HAP-1 (cell line): ENCODE data around the gene STRA8.

Experiments
- DNase-seq, 2 experiments: peaks; one replicate each; pipeline ENCODE4 v3.0.0-alpha.2; 2016 to 2020; ENCODE audit warnings: low spot score in 2 of 2
- H3K27me3 ChIP-seq: fragments of 250-450 bp; sonication (Bioruptor Pico); 2 replicates; pipeline ENCODE4 v1.5.1; 2020; ENCODE audit warnings: low read depth, mild to moderate bottlenecking, moderate library complexity
- H3K36me3 ChIP-seq: fragments of 250-450 bp; sonication (Bioruptor Pico); replicated peaks from 2 replicates; pipeline ENCODE4 v1.5.1; 2020; ENCODE audit warnings: mild to moderate bottlenecking
- H3K4me1 ChIP-seq: fragments of 250-450 bp; sonication (Bioruptor Pico); 2 replicates; pipeline ENCODE4 v1.5.1; 2020; ENCODE audit warnings: mild to moderate bottlenecking
- H3K4me3 ChIP-seq: fragments of 250-450 bp; sonication (Bioruptor Pico); 2 replicates; pipeline ENCODE4 v1.5.1; 2020; ENCODE audit warnings: mild to moderate bottlenecking, moderate library complexity
- H3K9me3 ChIP-seq: fragments of 250-450 bp; sonication (Bioruptor Pico); 2 replicates; pipeline ENCODE4 v1.5.1; 2020; ENCODE audit warnings: mild to moderate bottlenecking, moderate library complexity
- in situ Hi-C: fragments of 300-500 bp; cut with MboI; formaldehyde crosslinking; loops from 3 replicates; pipeline ENCODE4 v1.14.3; 2020; ENCODE audit warnings: low sequenced_read_pairs, inconsistent platforms, mixed read lengths

Gene STRA8

DNA sequence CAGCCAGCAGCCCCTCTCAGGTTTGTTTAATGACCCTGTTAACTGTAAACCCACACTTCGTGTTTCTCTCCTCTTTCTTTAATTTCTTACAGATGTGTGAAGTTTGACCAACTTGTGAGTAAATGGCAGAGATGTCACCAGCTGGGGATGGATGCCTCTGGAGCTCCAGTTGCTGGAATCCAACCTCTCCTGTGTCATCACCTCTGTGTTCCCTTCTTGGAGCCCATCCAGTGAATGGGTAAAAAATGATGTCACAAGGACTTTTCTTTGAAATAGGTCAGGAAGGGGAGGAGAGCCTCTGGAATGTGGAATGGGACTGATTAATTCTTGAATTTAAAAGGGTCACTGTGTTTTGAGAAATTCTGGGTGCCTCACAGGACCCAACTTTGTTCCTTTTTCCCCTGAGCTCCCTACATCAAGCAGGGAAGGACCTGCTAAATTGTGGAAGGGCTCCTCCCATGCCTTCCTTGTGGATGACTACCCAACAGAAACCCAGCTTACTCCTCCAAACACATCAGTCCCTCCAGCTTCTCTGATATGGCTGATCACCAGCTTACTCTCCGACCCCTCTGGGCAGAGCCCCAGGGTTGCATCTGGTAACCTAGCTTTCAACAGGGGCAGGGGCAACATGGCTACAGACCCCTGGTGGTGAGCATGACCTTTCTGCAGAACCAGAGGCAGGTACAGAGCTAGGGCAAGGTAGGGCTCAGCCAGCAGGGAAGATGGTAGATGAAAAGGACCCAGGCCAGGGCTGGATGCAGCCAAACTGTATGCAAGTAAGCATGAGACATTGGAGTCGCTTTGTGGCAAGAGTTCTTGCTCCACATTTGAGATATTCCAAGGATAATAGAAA lies 67.5 kb downstream of the STRA8 start:
- Histone ChIP-seq H3K4me3 (no peak overlapping the region), H3K27me3 (no peaks in the 10 kb centered on the region), H3K36me3 (no peaks in the 10 kb centered on the region), H3K9me3 (no peaks in the 10 kb centered on the region; the same call in 1 of the 2 replicates), H3K4me1 (no peaks in the 10 kb centered on the region)
- DNase-seq, result no peak
- in situ Hi-C loops, result no loop called here
